Transverse colon (tissue), 4 donors: Measurements from ENCODE around the gene CRYZL1. TPM values are rescaled to one million over a fixed set of nuclear protein-coding genes. Genes with fewer than 3 reads are reported as not detected.

Experiments
- DNase-seq: peaks from one replicate; pipeline ENCODE4 v3.0.0-alpha.2; 2019
- H3K27ac ChIP-seq, 4 donors: fragments of 200-600 bp; sonication (generic); 2 replicates each; pipeline ENCODE4 v1.5.1; 2016 to 2018; ENCODE audit warnings: inconsistent platforms in 4 of 4
- H3K27me3 ChIP-seq: fragments of 200-600 bp; sonication (generic); 2 replicates; pipeline ENCODE4 v1.5.1; 2017; ENCODE audit warnings: inconsistent platforms
- H3K36me3 ChIP-seq, 4 donors: fragments of 200-600 bp; sonication (generic); 2 replicates each; pipeline ENCODE4 v1.5.1; 2017 to 2019; ENCODE audit warnings: inconsistent platforms in 4 of 4
- H3K4me1 ChIP-seq, 4 donors: fragments of 200-600 bp; sonication (generic); 2 replicates each; pipeline ENCODE4 v1.5.1; 2017 to 2020; ENCODE audit warnings: inconsistent platforms in 4 of 4
- H3K4me3 ChIP-seq, 4 donors: fragments of 200-600 bp; sonication (generic); 1 replicate in 1 of 4; 2 replicates in 3 of 4; pipeline versions ENCODE4 v1.5.1 to v1.6.1; 2017 to 2019; ENCODE audit warnings: inconsistent platforms in 4 of 4
- H3K9me3 ChIP-seq, 2 donors: fragments of 200-600 bp; sonication (generic); 2 replicates each; pipeline ENCODE4 v1.5.1; 2017 to 2019; ENCODE audit warnings: inconsistent platforms in 2 of 2
- CTCF ChIP-seq, 5 experiments: fragments of 200-600 bp in 3 of 5; fragments of 450-650 bp in 2 of 5; sonication (generic) in 3 of 5; IDR thresholded peaks; 1 replicate in 2 of 5; 2 replicates in 3 of 5; pipeline ENCODE4 v1.5.1; 2016 to 2017; ENCODE audit warnings: antibody characterized with exemption in 5 of 5, inconsistent platforms in 3 of 5, mild to moderate bottlenecking in 2 of 5, moderate library complexity in 1 of 5
- EP300 ChIP-seq: sonication (generic); formaldehyde crosslinking; IDR thresholded peaks from one replicate; pipeline ENCODE4 v1.6.1; 2017; ENCODE audit warnings: antibody characterized with exemption, low read depth
- POLR2A ChIP-seq: fragments of 450-650 bp; IDR thresholded peaks from one replicate; pipeline ENCODE4 v1.6.1; 2016; ENCODE audit warnings: antibody characterized with exemption, mild to moderate bottlenecking, moderate library complexity
- POLR2AphosphoS5 ChIP-seq, 3 donors: sonication (generic); formaldehyde crosslinking; IDR thresholded peaks; one replicate each; pipeline ENCODE4 v1.6.1; 2016; ENCODE audit warnings: antibody characterized with exemption in 3 of 3
- WGBS, 2 donors: methylation state at CpG; one replicate each; pipeline ENCODE4 v1.1.5; 2018; ENCODE audit warnings: low coverage in 1 of 2; 5-methylcytosine and 5-hydroxymethylcytosine counted together
- in situ Hi-C, 4 donors: fragments of 200-750 bp; cut with MboI; loops; one replicate each; pipeline versions ENCODE4 v1.15.0 to v1.15.1; 2017; ENCODE audit warnings: low sequenced_read_pairs in 3 of 4, low pct_ligation_motif_present in 1 of 4, low pct_unique_long_range_greater_than_20kb in 1 of 4
- intact Hi-C: fragments of 100-400 bp; cut with DNase I; formaldehyde crosslinking; loops from one replicate; pipeline ENCODE4 v1.15.1; 2023; ENCODE audit warnings: low total_unique reads
- total RNA-seq, 4 donors: library from RNA; depleted of rRNA; stranded (reverse); fragments of >200 nt; gene quantifications; one replicate each; pipeline ENCODE4 v1.1.0, GENCODE V29; 2016

The CRYZL1 gene
- total RNA-seq, 4 donors from 2014 or later, result 27.7 to 58.9 (median 43.6) TPM

- in situ Hi-C loops, result no loop called here
- WGBS, 2 donors, result 33 to 68% methylated on average over 13 to 19 of the region's 19 CpGs
- no peak for DNase-seq
Measured at GRCh38 chr21:33541105-33541711, 100.3 kb downstream of the CRYZL1 start.

GRCh38 chr21:33540711-33541104, 100.8 kb downstream of the CRYZL1 start:
- H3K36me3 ChIP-seq, result peaks cover 0 to 13% (median 5%) of the 10 kb centered on the region in 4 donors
- H3K27ac ChIP-seq, result peak overlapping the region; percentile 93 to 99 (median 98)
- TF ChIP-seq POLR2AphosphoS5 (IDR thresholded peaks at IDR 0.05), result no peak
- no peak for TF ChIP-seq CTCF (IDR thresholded peaks at IDR 0.05)
- TF ChIP-seq POLR2A, result no peak
- no peak for TF ChIP-seq EP300
- in situ Hi-C loops, result no loop called here
- peak overlapping the region in 1 of 4 donors; percentile 97 for H3K4me3 ChIP-seq
- 52 to 73% methylated on average over 3 of the region's 3 CpGs for WGBS, 2 donors
- DNase-seq, result no peak
- intact Hi-C loops, result no loop called here
- no peaks in the 10 kb centered on the region for H3K27me3 ChIP-seq
- H3K9me3 ChIP-seq, result no peaks in the 10 kb centered on the region
- peaks cover 18 to 33% (median 31%) of the 10 kb centered on the region in 4 donors for H3K4me1 ChIP-seq

More at GRCh38 chr21:33541105-33541711, 100.3 kb downstream of the CRYZL1 start:
- Histone ChIP-seq H3K4me1 (peaks cover 19 to 37% (median 33%) of the 10 kb centered on the region in 4 donors), H3K9me3 (no peaks in the 10 kb centered on the region), H3K27me3 (no peaks in the 10 kb centered on the region), H3K27ac (peak overlapping the region; percentile 93 to 99 (median 98)), H3K36me3 (peaks cover 0 to 10% (median 4%) of the 10 kb centered on the region in 4 donors), H3K4me3 (peak overlapping the region; percentile 63 to 97 (median 81))
- TF ChIP-seq POLR2A (no peak), CTCF (IDR thresholded peaks at IDR 0.05) (no peak), POLR2AphosphoS5 (IDR thresholded peaks at IDR 0.05) (no peak), EP300 (no peak)
- intact Hi-C loops, result no loop called here

GRCh38 chr21:33539616-33540015, 101.9 kb downstream of the CRYZL1 start:
- TF ChIP-seq POLR2A (no peak), EP300 (no peak), POLR2AphosphoS5 (IDR thresholded peaks at IDR 0.05) (no peak), CTCF (IDR thresholded peaks at IDR 0.05) (no peak)
- no peak for DNase-seq
- H3K9me3 ChIP-seq, result no peaks in the 10 kb centered on the region
- peaks cover 11 to 22% (median 21%) of the 10 kb centered on the region in 4 donors for H3K4me1 ChIP-seq
- H3K27ac ChIP-seq, result peak overlapping the region in 1 of 4 donors; percentile 99
- H3K36me3 ChIP-seq, result peaks cover 0 to 18% (median 6%) of the 10 kb centered on the region in 4 donors
- WGBS, 2 donors, result 78 to 82% methylated on average over 4 of the region's 4 CpGs
- no peak overlapping the region for H3K4me3 ChIP-seq
- in situ Hi-C loops (no loop called here), intact Hi-C loops (no loop called here)
- no peaks in the 10 kb centered on the region for H3K27me3 ChIP-seq

Other genes with a start within 250 kb of the CRYZL1 start
- gene IFNGR2, start 238.3 kb downstream of the CRYZL1 start, total RNA-seq, result 100 to 1,000 TPM in 1 of 4 donors, 10 to 100 TPM in 3; 40.8 to 131 (median 76.6) TPM
- 100 to 1,000 TPM in 3 of 4 donors, 10 to 100 TPM in 1; 70.3 to 181 (median 105) TPM for gene TMEM50B, start 161.8 kb downstream of the CRYZL1 start, total RNA-seq
- gene DNAJC28, start 150.0 kb downstream of the CRYZL1 start, total RNA-seq, result 1 to 10 TPM in 2 of 4 donors, not detected in 2; 3.0 to 3.7 TPM
- 100 to 1,000 TPM in 1 of 4 donors, 10 to 100 TPM in 3; 23.9 to 123 (median 68.5) TPM for gene GART, start 99.6 kb downstream of the CRYZL1 start, total RNA-seq
- 100 to 1,000 TPM; 183 to 465 (median 223) TPM for gene SON, start 98.7 kb downstream of the CRYZL1 start, total RNA-seq
- gene DONSON, start 53.1 kb downstream of the CRYZL1 start, total RNA-seq, result 1 to 10 TPM; 1.8 to 6.5 (median 3.5) TPM
- 100 to 1,000 TPM in 1 of 4 donors, 10 to 100 TPM in 3; 37.0 to 123 (median 61.1) TPM for gene ITSN1, start 760 bp upstream of the CRYZL1 start, total RNA-seq